Thoracic aorta (tissue), 2 donors: ENCODE data around the gene MIA2. TPM values are rescaled to one million over a fixed set of nuclear protein-coding genes. Genes with fewer than 3 reads are reported as not detected.
A peak's percentile ranks its signal among the peaks of the same experiment; 100 is the strongest.
"Not testable (repeated sequence)": the region's sequence is repeated elsewhere in the genome, so short reads cannot be mapped to it uniquely, and the experiment has no call there.

Experiments
- ATAC-seq: fragments of 150-250 bp; one replicate; pipeline ENCODE4 v1.8.0; 2017; ENCODE audit warnings: low read depth; ENCODE audit not compliant: insufficient number of reproducible peaks, low FRiP score
- DNase-seq: peaks from one replicate; pipeline ENCODE4 v3.0.0-alpha.2; 2020; ENCODE audit warnings: low spot score
- H3K27ac ChIP-seq, 2 donors: fragments of 200-600 bp; sonication (generic); 1 replicate in 1 of 2; 2 replicates in 1 of 2; pipeline ENCODE4 v1.5.1; 2016; ENCODE audit warnings: mild to moderate bottlenecking in 2 of 2, moderate library complexity in 2 of 2
- H3K27me3 ChIP-seq: fragments of 200-600 bp; sonication (generic); replicated peaks from 2 replicates; pipeline ENCODE4 v1.6.0; 2016; ENCODE audit warnings: mild to moderate bottlenecking; ENCODE audit not compliant: insufficient read depth
- H3K36me3 ChIP-seq: fragments of 200-600 bp; sonication (generic); one replicate; pipeline ENCODE4 v1.5.1; 2016
- H3K4me1 ChIP-seq, 2 donors: fragments of 200-600 bp; sonication (generic); 1 replicate in 1 of 2; 2 replicates in 1 of 2; pipeline versions ENCODE4 v1.5.1 to v1.6.0; 2016; ENCODE audit warnings: low read depth in 2 of 2, mild to moderate bottlenecking in 1 of 2; ENCODE audit not compliant: control insufficient read depth in 1 of 2
- H3K4me3 ChIP-seq: fragments of 200-600 bp; sonication (generic); 2 replicates; pipeline ENCODE4 v1.5.1; 2016; ENCODE audit warnings: mild to moderate bottlenecking
- H3K9me3 ChIP-seq: fragments of 200-600 bp; sonication (generic); 2 replicates; pipeline ENCODE4 v1.5.1; 2016
- total RNA-seq, 2 donors: library from RNA; depleted of rRNA; stranded (reverse); fragments of >200 nt; gene quantifications; one replicate each; pipeline versions ENCODE4 v1.1.0 to v1.2.3, GENCODE V29; 2016
- TF ChIP-seq, protein P1 (sequence below): fragments of 200-600 bp; sonication (generic); IDR thresholded peaks from one replicate; pipeline ENCODE4 v1.5.1; 2019; ENCODE audit warnings: antibody characterized with exemption

Gene MIA2
- total RNA-seq, 2 donors from 2014 or later = 19.0 to 28.2 TPM

DNA sequence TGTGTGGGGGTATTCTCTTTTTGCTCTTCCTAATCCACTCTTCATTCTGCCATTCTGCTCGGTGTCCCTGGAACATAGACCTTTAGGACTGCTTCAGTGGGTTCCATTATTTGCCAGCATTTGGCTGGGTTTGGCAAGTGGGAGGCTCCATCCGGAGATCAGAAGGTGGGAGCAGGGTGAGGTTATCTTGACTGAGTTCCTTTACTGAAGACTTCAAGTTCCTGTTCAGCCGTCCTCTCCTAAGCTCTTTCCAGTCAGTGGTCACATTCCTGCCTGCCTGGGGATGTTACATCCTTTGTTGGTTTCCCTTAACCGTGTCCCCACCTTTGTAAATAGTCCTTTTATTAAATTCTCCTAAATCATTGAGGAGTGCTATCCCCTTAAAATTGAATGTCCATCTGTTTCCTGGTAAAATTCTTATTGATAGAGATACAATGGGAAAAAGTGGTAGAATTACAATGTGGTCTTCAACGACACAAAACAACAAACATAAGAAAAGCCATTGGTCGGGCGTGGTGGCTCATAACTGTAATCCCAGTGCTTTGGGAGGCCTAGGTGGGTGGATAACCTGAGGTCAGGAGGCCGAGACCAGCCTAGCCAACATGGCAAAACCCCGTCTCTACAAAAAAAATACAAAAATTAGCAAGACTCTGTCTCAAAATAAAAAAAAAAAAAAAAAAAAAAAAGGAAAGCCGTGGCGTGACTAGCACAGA is 5.0 kb upstream of the MIA2 start:
- no peaks in the 10 kb centered on the region for H3K9me3 ChIP-seq
- H3K27me3 ChIP-seq = no peaks in the 10 kb centered on the region
- H3K36me3 ChIP-seq = no peaks in the 10 kb centered on the region
- TF ChIP-seq, protein P1, sequence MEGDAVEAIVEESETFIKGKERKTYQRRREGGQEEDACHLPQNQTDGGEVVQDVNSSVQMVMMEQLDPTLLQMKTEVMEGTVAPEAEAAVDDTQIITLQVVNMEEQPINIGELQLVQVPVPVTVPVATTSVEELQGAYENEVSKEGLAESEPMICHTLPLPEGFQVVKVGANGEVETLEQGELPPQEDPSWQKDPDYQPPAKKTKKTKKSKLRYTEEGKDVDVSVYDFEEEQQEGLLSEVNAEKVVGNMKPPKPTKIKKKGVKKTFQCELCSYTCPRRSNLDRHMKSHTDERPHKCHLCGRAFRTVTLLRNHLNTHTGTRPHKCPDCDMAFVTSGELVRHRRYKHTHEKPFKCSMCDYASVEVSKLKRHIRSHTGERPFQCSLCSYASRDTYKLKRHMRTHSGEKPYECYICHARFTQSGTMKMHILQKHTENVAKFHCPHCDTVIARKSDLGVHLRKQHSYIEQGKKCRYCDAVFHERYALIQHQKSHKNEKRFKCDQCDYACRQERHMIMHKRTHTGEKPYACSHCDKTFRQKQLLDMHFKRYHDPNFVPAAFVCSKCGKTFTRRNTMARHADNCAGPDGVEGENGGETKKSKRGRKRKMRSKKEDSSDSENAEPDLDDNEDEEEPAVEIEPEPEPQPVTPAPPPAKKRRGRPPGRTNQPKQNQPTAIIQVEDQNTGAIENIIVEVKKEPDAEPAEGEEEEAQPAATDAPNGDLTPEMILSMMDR = no peak
- no peak overlapping the region for H3K4me3 ChIP-seq
- no peak for ATAC-seq
- no peak overlapping the region for H3K27ac ChIP-seq
- DNase-seq = no peak
- no peaks in the 10 kb centered on the region for H3K4me1 ChIP-seq

DNA sequence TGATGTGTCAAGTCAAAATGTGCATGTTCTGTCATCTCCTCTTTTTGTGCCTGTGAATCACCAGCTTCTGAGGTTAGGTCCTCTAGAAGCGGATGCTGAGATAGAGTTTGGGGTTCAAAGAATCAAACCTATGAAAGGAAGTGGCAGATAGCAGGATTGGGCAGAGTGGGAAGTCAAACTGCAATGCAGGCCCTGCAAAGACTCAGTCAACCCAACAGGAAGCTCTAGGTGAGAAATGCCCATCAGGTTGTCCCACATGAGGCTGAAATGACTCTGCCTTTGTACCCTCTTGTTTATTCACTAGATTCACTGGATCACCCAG is 4.5 kb upstream of the MIA2 start:
- H3K4me1 ChIP-seq = peaks cover 0 to 5% of the 10 kb centered on the region in 2 donors
- ATAC-seq = no peak

DNA sequence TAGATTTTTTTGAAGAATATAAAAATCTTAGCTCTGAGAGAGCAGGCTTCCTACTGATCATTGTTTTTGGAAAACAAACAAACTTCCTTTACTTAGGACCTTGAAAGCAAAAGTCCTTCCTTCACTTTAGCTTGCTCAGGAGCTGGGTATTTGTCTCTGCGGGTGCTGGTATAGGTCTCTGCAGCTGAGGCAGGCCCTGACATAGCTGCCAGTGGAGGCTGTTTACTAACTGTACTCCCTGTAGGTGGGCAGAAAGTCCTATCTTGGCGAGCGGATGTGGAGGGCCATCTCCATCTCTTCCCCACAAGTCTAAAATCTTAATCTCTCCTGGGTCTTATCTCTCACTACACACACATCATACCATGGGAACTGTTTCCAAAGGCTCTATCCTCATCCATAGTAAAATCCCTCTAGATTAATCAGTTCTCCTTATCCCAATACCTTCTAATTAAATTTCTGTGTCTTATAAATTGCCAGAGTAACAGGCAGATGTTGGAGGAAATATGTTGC is 4.1 kb upstream of the MIA2 start:
- Histone ChIP-seq H3K4me3 (no peak overlapping the region), H3K36me3 (no peaks in the 10 kb centered on the region), H3K27ac (no peak overlapping the region), H3K27me3 (no peaks in the 10 kb centered on the region), H3K4me1 (peaks cover 0 to 9% of the 10 kb centered on the region in 2 donors), H3K9me3 (no peaks in the 10 kb centered on the region)
- TF ChIP-seq, protein P1 = no peak
- no peak for DNase-seq
- ATAC-seq = no peak

More for the DNA sequence above, 4.5 kb upstream of the MIA2 start:
- Histone ChIP-seq H3K27ac (no peak overlapping the region), H3K4me3 (no peak overlapping the region), H3K36me3 (no peaks in the 10 kb centered on the region), H3K27me3 (no peaks in the 10 kb centered on the region), H3K9me3 (no peaks in the 10 kb centered on the region)
- TF ChIP-seq, protein P1 = no peak
- DNase-seq = no peak

DNA sequence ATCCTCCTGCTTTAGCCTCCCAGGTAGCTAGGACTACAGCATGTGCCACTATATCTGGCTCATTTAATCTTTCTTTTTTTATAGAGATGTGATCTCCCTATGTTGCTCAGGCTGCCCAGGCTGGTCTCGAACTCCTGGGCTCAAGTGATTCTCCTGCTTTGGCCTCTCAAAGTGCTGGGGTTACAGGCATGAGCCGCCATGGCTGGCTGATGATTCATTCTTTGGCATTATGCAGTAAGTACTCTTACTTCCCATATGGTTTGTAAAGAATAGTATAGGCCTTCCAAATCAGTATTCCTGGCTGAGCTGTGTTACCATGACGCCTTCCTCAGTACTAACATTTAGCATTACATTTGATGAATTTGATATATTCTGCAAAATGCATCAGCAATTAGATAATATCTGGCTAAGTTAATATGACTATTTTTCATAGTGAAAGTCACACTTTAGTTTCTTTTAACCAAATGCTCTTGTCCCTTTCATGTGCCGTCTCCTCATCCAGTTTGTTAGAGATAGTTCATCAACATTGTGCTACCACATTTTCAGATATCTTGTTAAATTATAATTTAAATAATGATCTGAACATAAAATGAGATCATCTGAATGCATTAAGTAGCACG is 3.2 kb upstream of the MIA2 start:
- no peaks in the 10 kb centered on the region for H3K27me3 ChIP-seq
- H3K36me3 ChIP-seq = no peaks in the 10 kb centered on the region
- DNase-seq (no peak), ATAC-seq (no peak)
- peaks cover 0 to 9% of the 10 kb centered on the region in 2 donors for H3K4me1 ChIP-seq
- TF ChIP-seq, protein P1 = no peak
- H3K9me3 ChIP-seq = no peaks in the 10 kb centered on the region
- no peak overlapping the region for H3K27ac ChIP-seq
- H3K4me3 ChIP-seq = no peak overlapping the region

DNA sequence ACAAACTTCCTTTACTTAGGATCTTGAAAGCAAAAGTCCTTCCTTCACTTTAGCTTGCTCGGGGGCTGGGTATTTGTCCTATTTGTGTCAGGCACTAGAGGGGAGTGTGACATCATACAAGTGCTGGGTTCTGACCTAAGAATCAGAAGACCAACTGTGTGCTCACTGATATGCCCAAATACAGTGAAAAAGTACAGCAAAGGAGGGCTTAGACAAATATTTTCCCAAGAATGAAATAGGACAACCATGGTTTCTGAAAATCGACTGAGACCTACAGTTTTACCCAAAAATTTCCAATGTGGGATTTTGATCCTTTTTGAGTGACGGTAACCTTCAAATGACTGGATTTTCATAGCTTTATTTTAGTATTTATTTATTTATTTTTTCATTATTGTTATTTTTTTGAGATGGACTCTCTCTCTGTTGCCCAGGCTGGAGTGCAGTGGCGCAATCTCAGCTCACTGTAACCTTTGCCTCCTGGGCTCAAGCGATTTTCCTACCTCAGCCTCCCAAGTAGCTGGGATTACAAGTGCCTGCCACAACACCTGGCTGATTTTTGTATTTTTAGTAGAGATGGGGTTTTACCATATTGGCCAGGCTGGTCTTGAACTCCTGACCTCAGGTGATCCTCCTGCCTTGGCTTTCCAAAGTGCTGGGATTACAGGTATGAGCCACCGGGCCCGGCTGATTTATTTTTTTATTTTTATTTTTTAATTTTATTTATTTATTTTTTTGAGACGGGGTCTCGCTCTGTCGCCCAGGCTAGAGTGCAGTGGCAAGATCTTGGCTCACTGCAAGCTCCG is 1.8 kb upstream of the MIA2 start:
- not testable (repeated sequence) for H3K4me3 ChIP-seq, H3K27me3 ChIP-seq, H3K4me1 ChIP-seq, DNase-seq, H3K36me3 ChIP-seq, H3K9me3 ChIP-seq, H3K27ac ChIP-seq
- ATAC-seq = peak; percentile 33
